Measurements from ENCODE around the gene GATA6.

Gene GATA6

DNA sequence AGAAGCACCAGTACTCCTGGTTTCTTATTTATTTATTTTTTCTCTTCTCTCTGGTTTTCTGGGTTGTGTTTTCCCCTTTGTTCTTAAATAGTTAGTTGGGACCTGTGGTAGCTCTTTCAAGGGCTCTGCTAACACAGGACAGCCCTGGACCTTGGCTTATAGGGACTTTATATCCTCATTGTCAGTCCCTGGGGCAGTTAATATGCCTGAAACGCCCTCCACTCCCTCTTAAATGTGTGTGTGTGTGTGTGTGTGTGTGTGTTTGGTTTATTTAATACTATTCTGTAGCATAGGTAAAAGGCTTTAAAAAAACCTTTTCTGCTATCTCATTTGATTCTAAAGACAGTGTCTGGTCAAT, 54.6 kb downstream of the GATA6 start:
- Mint-ChIP-seq H3K9me3 (ENCODE audit: low read depth) (no peaks in the 10 kb centered on the region), H3K27ac (no peak overlapping the region), H3K36me3 (no peaks in the 10 kb centered on the region), H3K4me1 (ENCODE audit: low read depth) (peaks cover 12% of the 10 kb centered on the region), H3K4me3 (no peak overlapping the region), H3K27me3 (no peaks in the 10 kb centered on the region)

DNA sequence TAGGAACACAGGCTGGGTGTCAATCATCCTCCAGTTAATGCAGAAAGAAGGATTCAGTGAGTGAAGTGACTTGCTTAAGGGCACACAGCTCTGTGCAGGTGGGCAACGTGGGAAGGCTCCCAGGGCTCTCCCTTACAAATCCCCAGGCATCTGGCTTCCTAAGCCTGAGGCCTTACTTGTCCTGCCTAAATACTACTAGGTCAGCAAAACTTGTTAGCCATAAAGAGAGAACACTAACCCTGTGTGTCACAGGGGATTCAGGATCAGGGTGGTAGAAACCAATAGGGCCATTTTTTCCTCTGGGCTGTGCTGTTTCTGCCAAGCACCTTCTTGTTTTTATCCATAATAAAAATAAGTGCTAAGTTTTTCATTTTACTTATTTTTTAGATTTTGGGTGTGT, 55.0 kb downstream of the GATA6 start:
- Mint-ChIP-seq H3K27me3 (no peaks in the 10 kb centered on the region), H3K27ac (no peak overlapping the region), H3K36me3 (no peaks in the 10 kb centered on the region), H3K4me1 (ENCODE audit: low read depth) (peaks cover 12% of the 10 kb centered on the region), H3K4me3 (no peak overlapping the region), H3K9me3 (ENCODE audit: low read depth) (no peaks in the 10 kb centered on the region)

DNA sequence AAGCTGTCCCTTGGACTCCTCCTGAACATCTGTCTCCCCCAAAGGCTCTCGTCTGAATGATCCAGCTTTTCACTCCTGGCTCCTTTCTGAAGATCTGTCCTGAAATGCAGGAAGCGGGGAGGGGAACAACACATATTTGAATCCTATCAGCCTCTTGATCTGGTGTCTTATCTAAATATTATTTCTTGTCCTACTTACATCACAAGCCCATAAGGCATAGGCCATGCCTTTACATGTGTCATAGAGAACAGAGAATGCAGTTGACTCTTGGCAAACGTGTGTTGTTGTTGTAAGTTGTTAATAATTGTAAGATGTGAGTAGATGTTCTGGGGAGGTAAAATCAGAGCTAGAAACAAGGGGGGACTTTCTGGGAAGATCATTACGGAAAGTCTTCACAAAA, 57.4 kb downstream of the GATA6 start:
- no peak overlapping the region for H3K4me3 Mint-ChIP-seq
- H3K9me3 Mint-ChIP-seq (ENCODE audit: low read depth): no peaks in the 10 kb centered on the region
- no peaks in the 10 kb centered on the region for H3K4me1 Mint-ChIP-seq (ENCODE audit: low read depth)
- peaks cover 3% of the 10 kb centered on the region for H3K27me3 Mint-ChIP-seq
- H3K36me3 Mint-ChIP-seq: no peaks in the 10 kb centered on the region
- H3K27ac Mint-ChIP-seq: no peak overlapping the region

DNA sequence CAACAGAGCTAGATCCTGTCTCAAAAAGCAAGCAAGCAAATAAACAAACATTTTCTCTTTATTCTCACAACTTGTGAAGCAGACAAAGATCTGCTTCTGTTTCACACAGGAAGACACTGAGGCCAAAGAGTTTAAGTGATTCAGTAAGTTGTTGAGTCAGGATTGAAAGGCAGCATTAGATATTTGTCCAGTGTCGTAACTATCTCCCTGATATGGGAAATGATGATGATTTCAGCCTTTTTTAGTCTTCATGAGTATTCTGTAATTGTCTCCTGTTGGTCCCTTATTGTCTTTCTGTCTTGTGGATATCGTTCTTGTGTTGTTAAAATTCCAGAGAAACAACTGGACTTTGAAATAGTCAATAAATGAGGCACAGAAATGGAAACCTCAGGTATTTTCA, 59.6 kb downstream of the GATA6 start:
- Mint-ChIP-seq H3K4me3 (no peak overlapping the region), H3K4me1 (ENCODE audit: low read depth) (no peaks in the 10 kb centered on the region), H3K9me3 (ENCODE audit: low read depth) (no peaks in the 10 kb centered on the region), H3K27ac (no peak overlapping the region), H3K27me3 (peaks cover 3% of the 10 kb centered on the region), H3K36me3 (no peaks in the 10 kb centered on the region)

DNA sequence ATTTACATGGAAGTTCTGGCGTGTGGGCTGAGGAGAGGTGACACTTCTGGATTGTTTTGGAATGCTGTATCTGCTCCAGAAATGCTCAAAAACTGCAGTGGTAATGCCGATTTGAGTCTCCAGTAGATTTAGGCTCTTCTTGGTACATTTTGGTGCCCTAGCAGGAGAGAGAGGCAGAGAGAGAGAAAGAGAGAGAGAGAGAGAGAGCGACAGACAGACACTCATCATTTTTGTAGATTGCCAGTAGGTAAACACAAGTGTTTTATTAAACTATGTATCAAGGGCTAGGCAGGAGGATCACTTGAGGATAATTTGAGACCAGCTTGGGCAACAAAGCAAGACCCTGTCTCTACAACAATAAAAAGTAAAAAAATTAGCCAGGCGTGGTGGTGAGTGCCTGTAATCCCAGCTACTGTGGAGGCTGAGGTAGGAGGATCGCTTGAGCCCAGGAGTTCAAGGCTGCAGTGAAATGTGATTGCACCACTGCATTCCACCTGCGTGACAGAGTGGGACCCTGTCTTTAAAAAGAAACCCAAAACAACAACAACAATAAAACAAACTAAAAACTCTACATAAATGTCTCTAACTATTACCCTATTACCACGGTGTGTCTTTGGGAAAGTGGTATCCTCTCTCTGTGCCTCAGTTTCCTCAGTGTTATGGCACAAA, 60.2 kb downstream of the GATA6 start:
- no peak overlapping the region for H3K4me3 Mint-ChIP-seq

DNA sequence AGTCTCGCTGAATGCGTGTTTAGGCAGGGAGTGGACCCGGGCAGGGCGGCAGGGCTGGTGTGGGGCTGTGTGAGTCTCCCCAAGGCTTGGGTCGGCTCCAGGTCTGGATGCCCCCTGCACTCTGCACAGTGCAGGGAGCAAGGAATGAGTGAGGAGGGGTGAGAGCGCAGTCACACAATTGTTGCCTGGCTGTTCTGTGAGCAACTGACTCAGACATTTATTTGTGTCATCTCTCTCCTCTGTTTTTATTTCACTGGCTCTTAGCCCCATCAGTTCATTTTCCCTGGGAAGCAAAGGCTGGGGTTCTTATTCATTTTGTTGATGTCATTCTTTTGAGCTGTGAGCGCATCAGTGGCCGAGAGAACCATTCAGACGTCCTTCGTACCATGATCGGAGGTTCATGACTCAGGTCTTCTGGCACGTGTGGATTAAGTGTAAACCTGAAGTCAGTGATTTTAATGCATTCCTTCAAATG, 61.1 kb downstream of the GATA6 start:
- H3K4me3 Mint-ChIP-seq: no peak overlapping the region

More for the DNA sequence above, 60.2 kb downstream of the GATA6 start:
- Mint-ChIP-seq H3K27ac (no peak overlapping the region), H3K9me3 (ENCODE audit: low read depth) (no peaks in the 10 kb centered on the region), H3K36me3 (no peaks in the 10 kb centered on the region), H3K4me1 (ENCODE audit: low read depth) (no peaks in the 10 kb centered on the region), H3K27me3 (peaks cover 3% of the 10 kb centered on the region)

DNA sequence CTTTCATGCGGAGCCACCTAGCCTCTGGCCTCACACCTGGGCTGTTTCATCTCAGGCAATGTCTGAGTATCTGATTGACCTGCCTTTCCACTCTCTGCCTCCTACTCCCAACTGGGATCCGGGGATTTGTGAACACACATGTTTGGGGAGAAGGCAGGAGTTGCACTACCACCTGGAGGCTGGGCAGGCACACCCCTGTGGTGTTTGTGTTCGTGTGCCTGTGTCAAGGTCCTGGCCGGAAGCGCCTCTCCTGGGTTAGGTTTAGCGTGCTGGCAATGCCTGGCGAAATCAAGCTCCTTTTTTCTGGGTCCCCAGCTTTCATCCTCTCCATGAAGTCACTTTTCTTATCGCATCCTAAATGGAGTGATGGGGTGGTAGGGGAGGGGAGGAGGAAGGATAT, 63.9 kb downstream of the GATA6 start:
- Mint-ChIP-seq H3K27ac (no peak overlapping the region), H3K27me3 (peaks cover 3% of the 10 kb centered on the region), H3K36me3 (no peaks in the 10 kb centered on the region), H3K4me3 (no peak overlapping the region), H3K9me3 (ENCODE audit: low read depth) (no peaks in the 10 kb centered on the region), H3K4me1 (ENCODE audit: low read depth) (no peaks in the 10 kb centered on the region)

More for the DNA sequence above, 61.1 kb downstream of the GATA6 start:
- Mint-ChIP-seq H3K9me3 (ENCODE audit: low read depth) (no peaks in the 10 kb centered on the region), H3K4me1 (ENCODE audit: low read depth) (no peaks in the 10 kb centered on the region), H3K36me3 (no peaks in the 10 kb centered on the region), H3K27ac (no peak overlapping the region), H3K27me3 (peaks cover 3% of the 10 kb centered on the region)

DNA sequence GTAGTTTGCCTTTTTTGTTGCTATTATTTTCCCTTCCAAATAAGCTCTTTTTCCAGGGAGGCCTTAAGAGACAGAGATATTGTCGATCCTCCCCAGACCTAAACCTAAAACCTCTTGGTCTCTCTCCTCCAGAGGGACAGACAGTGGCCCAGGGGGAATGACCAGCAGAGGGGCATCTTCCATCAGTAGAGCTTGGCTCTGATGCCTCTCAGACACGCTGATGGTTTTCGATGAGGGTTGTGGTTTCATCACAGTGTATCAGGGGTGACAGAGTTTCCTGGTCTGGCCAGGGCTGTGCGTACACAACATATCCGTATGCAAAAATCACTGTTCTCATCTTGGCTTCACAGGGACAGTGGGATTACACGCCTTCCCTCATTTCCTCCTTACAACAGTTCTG, 68.6 kb downstream of the GATA6 start:
- no peak overlapping the region for H3K4me3 Mint-ChIP-seq
- no peaks in the 10 kb centered on the region for H3K36me3 Mint-ChIP-seq
- H3K9me3 Mint-ChIP-seq (ENCODE audit: low read depth): no peaks in the 10 kb centered on the region
- H3K27ac Mint-ChIP-seq: no peak overlapping the region
- no peaks in the 10 kb centered on the region for H3K27me3 Mint-ChIP-seq
- no peaks in the 10 kb centered on the region for H3K4me1 Mint-ChIP-seq (ENCODE audit: low read depth)

DNA sequence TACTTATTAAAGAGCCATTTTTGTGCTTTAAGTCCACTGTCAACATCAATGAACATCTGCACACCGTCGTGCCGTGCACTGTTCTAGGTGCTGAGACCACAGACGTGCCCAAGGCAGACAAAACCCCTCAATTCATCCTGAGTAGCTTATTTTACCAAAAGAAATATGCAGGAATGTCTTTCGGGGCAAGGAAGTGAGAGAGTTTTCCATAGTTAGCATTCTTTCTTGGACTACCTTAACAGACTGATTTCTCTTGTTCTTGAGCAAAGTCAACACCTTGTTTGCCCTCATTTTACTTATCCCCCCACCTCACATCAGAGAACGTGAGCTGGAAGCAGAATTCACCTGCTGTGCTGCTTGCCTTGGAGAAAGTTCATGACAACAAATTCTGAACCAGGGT, 69.3 kb downstream of the GATA6 start:
- Mint-ChIP-seq H3K9me3 (ENCODE audit: low read depth) (no peaks in the 10 kb centered on the region), H3K36me3 (no peaks in the 10 kb centered on the region), H3K4me1 (ENCODE audit: low read depth) (no peaks in the 10 kb centered on the region), H3K27ac (no peak overlapping the region), H3K27me3 (no peaks in the 10 kb centered on the region), H3K4me3 (no peak overlapping the region)

DNA sequence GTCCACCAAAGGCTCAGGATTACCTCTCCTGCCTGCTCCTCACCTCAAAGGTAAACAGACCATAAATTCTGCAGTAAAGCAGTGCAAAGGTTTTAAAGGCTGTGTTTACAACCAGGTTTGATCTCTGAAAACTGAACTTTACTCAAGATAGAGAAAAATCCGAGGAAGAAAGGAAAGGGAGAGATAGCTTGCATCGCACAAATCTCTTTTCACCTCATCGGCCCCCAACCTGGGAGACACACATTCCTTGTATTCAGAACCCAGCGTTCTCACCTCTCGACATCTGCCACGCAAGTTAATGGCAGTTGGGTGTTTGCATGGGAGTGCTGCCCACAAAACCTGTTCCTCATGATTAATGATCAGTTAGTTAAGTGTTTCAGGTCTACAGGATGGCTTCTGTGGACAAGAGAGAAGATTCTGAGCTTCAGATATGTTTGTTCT, 72.6 kb downstream of the GATA6 start:
- H3K4me1 Mint-ChIP-seq (ENCODE audit: low read depth): no peaks in the 10 kb centered on the region
- H3K27ac Mint-ChIP-seq: no peak overlapping the region
- no peaks in the 10 kb centered on the region for H3K27me3 Mint-ChIP-seq
- no peak overlapping the region for H3K4me3 Mint-ChIP-seq
- no peaks in the 10 kb centered on the region for H3K36me3 Mint-ChIP-seq
- no peaks in the 10 kb centered on the region for H3K9me3 Mint-ChIP-seq (ENCODE audit: low read depth)

DNA sequence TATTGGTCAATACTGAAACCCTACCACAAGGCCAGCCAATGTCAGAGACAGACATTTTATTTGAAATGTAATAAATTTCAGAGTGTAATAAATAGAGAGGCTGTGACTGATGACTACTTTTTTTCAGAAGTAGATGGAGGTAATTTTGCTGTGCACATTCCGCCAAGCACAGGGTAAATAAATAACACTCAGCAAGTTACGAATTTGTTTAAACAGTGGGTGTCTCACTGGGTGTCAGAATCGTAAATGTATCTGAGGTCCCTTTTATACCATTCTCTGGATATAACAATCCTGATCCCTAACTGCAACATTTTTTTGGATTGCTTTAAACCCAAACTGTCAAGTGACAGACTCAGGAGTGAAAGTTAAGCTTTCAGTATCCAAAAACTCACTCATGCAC, 74.1 kb downstream of the GATA6 start:
- no peaks in the 10 kb centered on the region for H3K4me1 Mint-ChIP-seq (ENCODE audit: low read depth)
- no peak overlapping the region for H3K4me3 Mint-ChIP-seq
- no peaks in the 10 kb centered on the region for H3K36me3 Mint-ChIP-seq
- no peaks in the 10 kb centered on the region for H3K9me3 Mint-ChIP-seq (ENCODE audit: low read depth)
- H3K27me3 Mint-ChIP-seq: no peaks in the 10 kb centered on the region
- no peak overlapping the region for H3K27ac Mint-ChIP-seq

DNA sequence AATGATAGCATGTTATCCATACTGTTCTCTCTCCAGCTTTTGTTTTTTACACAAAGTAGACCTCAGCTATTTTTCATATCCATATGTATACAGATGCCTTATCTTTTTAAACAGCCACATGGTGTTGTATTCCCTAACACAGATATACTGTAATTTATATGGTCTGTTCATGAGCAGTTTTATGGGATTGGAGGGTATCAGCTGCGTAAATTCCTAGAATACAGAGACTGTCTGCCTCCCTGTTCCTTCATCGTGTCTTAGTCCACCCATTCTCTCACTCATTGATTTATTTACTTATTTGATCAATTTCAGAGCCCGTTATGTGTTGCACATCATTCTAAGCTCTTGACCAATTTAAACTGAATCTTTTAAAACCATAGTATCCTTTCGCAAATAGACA, 80.6 kb downstream of the GATA6 start:
- Mint-ChIP-seq H3K9me3 (ENCODE audit: low read depth) (no peaks in the 10 kb centered on the region), H3K4me3 (no peak overlapping the region), H3K4me1 (ENCODE audit: low read depth) (no peaks in the 10 kb centered on the region), H3K36me3 (no peaks in the 10 kb centered on the region), H3K27ac (no peak overlapping the region), H3K27me3 (peaks cover 2% of the 10 kb centered on the region)

DNA sequence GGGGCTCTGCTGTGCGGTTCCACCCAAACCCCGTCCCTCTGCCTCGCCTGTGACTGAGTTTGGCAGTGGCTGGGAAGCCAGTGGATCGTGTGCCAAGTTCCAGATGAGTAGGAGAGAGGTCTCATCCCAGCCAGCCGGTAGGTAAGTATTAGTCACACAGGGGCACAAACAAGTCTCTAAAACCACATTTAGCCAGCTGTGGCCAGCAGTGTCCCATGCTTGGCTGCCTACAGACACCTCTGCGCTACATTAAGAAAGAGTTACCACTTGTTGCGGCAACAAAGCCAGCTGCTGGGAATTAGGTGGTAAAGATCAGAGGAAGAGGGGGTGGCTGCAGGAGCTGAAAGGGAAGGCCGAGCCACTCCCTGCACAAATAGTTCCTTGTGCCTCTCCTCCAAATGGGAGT, 81.2 kb downstream of the GATA6 start:
- H3K27me3 Mint-ChIP-seq: peaks cover 2% of the 10 kb centered on the region
- no peaks in the 10 kb centered on the region for H3K9me3 Mint-ChIP-seq (ENCODE audit: low read depth)
- H3K4me1 Mint-ChIP-seq (ENCODE audit: low read depth): no peaks in the 10 kb centered on the region
- H3K36me3 Mint-ChIP-seq: no peaks in the 10 kb centered on the region
- no peak overlapping the region for H3K27ac Mint-ChIP-seq
- H3K4me3 Mint-ChIP-seq: no peak overlapping the region
